Stimulated activated CD4-positive, alpha-beta T cell treated with anti-CD3 and anti-CD28 coated beads, TNF-alpha, amount 100 ng/mL, for 4 hours (primary cell): ENCODE measurements around the gene DUSP7.
A peak's percentile ranks its signal among the peaks of the same experiment; 100 is the strongest.

Experiments
- DNase-seq, 3 experiments: peaks; one replicate each; pipeline ENCODE4 v3.0.0-alpha.2; 2020; ENCODE audit warnings: low read depth in 3 of 3

DUSP7 gene

GRCh38 chr3:52068730-52069129, 12.4 kb upstream of the DUSP7 start:
- DNase-seq: no peak

DNA sequence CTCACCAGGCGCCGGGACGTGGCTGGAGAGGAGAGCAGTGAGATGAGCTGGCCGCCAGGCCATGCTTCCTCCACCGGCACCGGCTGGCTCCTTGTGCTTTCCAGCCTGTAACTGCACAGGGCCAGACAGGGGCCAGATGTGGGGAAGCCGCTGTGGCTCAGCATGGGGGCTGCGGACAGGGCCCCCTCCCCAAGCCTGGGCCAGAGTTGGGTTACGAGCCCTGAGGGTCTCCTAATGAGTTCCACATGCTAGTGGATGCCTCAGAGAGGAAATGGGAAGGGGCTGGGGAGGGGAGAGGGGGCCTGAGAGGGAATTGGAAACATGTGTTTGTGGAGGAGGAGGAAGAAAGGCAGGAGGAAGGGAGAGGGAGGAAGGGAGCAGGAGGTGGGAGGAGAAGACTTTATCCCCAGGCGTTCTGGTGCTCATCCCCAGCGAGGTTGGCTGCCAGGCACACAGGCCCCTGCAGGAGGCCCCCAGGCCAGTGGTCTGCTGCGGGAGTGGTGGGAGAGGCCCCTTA, 11.7 kb upstream of the DUSP7 start:
- no peak for DNase-seq

DNA sequence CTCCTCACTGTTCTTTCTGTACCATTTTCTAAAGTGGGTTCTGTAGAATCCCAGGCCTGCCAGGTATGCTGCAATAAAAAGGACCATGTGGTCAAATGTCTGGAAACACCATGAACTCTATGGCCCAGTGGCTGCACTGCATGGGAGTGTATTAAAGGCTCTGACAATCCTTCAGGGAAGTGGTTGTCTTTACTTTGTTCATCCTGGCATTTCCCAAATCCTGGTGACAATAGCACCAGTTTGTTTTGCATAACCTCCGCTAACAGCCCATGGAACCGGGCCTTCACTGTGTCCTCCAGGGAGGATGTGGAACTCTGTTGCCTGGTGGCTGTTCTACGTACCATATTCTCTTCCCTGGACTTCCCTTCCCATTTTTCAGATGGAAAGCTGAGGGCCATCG, 11.2 kb upstream of the DUSP7 start:
- no peak for DNase-seq

DNA sequence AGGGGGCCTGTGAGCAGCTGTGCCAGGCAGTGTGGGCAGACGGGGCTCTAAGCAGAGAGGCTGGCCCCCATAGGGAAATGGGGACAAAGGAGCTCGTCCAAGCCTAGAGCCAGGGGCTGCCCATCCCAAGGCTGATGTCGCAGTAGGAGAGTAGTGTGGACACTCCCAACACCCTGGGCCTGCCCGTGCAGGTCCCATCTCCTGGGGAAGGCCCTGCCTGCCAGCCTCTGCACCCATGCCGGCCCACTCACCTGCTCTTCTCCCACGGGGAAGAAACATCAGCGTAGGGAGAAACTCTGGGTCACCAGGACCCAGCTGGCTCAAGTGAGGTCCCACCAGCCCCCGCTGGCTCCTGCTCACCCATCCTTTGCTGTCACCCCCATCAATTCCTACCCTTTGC, 10.7 kb upstream of the DUSP7 start:
- no peak for DNase-seq

DNA sequence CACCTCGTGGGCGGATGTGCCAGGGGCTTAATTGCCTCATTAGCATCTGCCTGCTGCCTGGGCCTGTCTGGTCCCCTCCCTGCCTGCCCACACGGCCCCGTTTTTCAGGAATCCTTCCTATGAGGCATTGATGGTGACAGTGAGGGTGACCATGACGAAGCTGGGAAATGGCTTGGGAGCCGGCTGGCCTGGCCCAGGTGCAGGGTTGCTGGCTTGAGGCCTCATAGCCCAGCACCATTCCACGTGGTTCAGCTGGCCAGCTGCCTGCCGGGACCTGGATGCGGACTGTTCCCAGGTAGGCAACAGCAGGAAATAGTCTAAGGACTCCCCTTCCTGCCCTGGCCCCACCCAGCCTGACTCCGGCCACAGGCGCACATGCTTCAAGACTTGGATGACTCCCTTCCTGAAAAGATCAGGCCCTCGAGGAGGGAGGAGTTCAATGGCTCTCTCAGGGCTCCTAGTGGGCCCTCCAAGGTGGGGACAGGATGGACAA, 8.9 kb upstream of the DUSP7 start:
- DNase-seq: no peak

DNA sequence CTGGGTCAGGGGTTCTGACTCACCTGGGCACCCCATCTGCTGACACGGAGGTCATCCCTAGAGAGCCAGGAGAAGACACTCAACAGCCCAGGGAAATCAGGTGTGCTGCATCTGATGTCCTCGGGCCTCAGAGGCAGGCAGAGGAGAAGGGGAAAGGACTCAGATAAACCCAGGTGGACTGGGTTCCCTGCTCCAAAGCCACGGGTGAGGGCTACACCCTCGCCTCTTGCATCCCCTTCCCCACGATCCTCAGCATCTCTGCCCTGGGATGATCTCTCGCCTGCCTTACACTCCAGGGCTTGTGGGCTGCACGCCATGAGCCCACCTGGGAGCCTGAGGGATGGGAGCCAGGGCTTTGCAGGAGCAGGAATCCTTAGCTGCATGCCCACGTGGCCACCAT, 8.2 kb upstream of the DUSP7 start:
- DNase-seq: no peak

- no peak for DNase-seq
These were observed 6.8 kb upstream of the DUSP7 start for GRCh38 chr3:52063026-52063723.

DNA sequence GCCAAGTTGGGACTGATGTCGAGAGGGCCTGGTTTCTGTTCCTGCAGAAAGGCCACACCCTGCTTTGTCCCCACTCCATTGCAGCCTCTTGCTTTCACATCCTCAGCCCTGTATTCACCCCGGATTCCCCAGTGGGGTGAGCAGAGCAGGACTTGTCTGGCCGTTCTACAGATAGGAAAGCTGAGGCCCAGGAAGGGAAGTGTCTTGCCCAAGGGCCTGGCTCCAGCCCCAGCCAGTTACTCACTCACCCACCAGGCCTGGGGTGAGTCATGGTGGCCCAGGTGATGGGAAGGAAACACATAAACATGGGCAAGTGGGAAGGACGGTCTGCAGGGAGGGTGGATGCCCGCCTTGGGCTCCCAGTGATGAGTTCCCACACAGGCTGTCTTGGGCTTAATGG, 6.1 kb upstream of the DUSP7 start:
- DNase-seq: no peak

DNA sequence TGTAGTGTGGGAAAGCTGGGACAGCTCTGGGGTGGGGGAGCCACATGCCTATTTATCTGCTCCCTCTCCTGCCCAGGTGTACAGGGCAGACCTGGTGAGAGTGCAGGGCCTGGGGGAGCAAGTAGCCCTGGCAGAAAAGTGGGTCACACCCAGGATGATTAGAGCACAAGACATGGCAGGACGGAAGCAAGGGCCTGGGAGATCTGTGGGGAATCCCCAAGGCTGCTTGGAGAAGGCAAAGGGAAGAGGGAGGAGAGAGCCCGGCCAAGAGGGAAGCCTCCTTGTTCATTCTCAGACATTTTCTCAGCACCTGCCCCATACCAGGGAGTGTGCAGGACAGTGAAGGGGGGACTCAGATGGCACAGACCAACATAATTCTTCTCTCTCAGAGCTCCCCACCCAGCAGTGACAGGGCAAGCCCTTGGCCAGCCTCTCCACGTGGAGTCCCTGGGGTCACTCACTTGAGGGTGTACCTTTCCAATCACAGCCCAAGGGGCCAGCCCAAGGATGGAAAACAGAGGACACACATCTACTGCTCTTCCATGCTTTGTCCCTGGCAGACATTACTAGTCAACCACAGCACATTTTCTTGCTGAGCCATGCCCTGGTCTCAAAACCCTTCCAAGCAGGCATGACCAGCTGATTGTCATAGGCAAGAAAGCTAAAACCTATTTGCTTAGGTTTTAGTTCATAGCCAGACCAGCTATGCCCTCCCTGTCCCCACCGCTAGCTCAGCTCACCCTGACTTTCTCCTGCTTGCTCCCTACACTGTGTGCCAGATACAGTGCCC, 4.9 kb upstream of the DUSP7 start:
- DNase-seq: no peak

DNA sequence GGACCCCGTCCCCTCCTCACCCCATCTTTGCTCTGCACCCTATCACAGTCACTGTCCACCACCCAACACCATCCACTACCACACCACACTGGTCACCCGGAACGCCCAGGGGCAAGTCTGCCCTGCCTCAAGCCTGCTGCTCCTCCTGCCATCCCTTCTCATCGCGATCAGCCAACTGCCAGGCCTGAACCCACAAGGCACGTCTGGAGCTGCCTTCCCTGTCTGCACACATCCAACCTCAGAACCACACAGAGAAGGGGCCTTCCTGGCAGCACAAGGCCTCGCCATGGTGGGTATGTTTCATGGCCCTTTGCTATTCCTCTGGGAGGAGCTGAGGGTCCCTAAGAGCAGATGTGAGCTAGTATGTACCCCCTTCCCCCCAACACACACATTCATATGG, 3.4 kb upstream of the DUSP7 start:
- DNase-seq: no peak

DNA sequence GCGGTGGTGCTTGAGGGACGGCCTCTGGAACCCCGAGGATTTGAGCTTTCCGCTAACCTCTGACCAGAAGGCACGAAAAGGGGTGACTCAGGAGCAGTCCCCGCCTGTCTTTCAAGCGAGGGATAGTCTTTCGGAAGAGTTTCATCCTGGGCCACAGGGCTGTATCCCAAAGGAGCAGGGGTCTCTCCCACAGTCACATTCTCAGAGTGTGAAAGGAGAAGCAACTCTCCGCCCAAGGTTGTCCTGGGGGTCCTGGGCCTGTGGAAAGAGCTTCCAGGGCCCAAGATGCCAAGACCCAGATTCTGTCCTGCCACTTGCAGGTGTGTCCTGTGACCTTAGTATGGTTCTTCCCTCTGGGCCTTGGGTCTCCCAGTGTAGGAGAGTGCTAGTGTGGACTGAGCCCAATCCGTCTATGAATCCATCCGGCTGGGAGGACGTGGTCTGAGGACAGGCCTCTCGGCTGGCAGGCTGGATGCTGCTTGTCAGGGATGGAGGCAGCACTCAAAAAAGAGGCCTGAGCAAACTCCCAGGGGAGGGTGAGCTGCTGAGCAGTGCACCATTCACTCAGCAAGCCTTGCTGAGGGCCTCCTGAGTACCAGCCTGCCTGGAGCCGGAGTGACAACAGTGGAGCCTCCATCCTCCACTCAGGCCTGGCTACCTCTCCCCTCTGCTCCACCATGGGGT, 1.6 kb upstream of the DUSP7 start:
- no peak for DNase-seq

- peak; percentile 97 to 100 (median 100) for DNase-seq
These were observed 819 bp upstream of the DUSP7 start for GRCh38 chr3:52056968-52057811.

- peak; percentile 9 to 39 (median 23) for DNase-seq
These were observed 627 bp downstream of the DUSP7 start for GRCh38 chr3:52055537-52056351.

DNA sequence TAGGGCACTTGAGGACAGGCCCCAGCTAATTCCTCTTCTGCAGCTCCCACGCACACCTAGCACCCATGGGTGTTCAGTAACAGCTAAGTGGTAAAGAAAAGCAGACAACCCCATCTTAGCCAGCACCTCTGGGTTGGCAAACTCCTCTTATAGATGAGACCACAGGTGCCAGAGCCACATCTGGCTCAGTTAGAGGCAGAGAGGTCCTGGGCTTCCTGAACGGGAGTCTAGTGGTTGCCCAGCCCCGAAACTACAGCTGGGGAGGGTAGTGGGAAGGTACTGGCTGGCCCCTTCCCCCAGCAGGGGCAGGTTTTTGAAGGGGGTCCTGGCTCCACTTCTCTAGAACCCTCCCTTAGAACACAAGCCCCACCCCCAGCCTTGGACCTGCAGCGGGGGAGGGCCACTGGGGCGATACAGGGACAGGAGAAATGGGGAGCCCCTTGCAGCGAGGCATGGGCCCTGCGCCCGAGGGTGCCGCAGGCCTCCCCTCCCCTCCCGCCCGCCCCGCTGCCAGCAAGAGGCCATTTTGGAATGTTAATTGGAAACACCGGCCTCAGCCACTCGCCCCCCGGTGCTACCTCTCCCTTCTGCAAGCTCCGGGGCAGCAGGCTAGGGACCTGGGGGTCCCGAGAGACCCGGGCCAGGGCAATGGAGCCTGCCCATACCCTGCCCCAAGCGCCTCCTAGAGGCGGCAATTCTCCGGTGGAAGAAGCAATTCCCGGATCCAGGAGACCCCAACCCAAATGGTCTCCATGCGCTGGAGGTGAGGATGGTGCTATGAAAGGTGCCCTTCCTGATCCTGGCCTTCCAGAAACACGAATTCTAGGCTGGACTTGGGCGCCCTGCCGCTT, 1.5 kb downstream of the DUSP7 start:
- DNase-seq: peak in 1 of 3 experiments; percentile 13

- peak; percentile 31 to 34 (median 31) for DNase-seq
These were observed 2.8 kb downstream of the DUSP7 start for GRCh38 chr3:52053307-52054304.

- DNase-seq: peak; percentile 8 to 22 (median 19)
These were observed 3.5 kb downstream of the DUSP7 start for GRCh38 chr3:52052831-52053306.

GRCh38 chr3:52051444-52051843, 4.9 kb downstream of the DUSP7 start:
- no peak for DNase-seq

- DNase-seq: no peak
These were observed 5.8 kb downstream of the DUSP7 start for GRCh38 chr3:52050571-52050970.
